ENCODE data around the gene OLFM2.
"Not testable (repeated sequence)": the region's sequence is repeated elsewhere in the genome, so short reads cannot be mapped to it uniquely, and the experiment has no call there.

The OLFM2 gene

DNA sequence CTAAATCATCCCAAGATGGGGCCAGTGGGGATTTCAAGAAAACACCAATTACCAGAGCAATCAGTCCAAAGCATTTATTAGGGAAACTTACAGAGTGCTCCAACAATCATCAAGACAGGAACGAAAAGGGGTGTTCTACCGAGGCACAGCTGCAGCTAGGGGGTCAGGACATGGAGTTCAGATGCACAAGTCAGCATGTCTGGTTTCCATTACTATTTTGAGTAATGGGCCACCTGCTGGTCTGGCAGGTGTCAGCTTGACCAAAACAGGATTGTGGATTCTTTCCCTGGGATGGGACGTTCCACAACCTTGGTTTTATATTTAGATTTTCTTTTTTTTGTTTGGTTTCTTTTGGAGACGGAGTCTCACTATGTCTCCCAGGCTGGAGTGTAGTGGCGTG is 112.5 kb downstream of the OLFM2 start:
- no peak for DNase-seq

DNA sequence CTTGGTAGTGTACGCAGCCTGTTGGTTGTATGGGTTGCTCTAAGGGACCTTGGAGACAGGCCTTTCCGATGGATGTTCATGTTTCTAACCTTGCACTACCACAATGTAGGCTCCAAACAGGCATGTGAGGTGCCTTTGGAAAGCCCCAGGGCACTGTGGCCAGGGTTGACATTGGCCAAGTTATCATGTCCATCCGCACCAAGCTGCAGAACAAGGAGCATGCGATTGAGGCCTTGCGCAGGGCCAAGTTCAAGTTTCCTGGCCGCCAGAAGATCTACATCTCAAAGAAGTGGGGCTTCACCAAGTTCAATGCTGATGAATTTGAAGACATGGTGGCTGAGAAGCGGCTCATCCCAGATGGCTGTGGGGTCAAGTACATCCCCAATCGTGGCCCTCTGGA is 116.3 kb downstream of the OLFM2 start:
- not testable (repeated sequence) for DNase-seq

DNA sequence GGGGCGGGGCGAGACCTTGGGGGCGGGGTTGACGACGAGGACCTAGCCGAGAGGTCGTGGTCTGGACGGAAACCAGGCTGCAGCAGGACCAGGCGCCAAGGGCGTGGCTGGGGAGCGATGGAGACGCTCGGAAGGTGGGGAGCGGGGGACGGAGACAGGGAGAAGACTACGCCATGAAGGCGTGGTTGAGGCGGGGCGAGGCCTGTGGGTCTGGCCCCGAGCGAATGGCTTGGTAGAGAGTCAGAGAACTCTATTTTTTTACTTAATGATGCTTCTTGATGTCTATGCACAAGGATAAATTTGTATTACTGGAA is 116.8 kb downstream of the OLFM2 start:
- no peak for DNase-seq

DNA sequence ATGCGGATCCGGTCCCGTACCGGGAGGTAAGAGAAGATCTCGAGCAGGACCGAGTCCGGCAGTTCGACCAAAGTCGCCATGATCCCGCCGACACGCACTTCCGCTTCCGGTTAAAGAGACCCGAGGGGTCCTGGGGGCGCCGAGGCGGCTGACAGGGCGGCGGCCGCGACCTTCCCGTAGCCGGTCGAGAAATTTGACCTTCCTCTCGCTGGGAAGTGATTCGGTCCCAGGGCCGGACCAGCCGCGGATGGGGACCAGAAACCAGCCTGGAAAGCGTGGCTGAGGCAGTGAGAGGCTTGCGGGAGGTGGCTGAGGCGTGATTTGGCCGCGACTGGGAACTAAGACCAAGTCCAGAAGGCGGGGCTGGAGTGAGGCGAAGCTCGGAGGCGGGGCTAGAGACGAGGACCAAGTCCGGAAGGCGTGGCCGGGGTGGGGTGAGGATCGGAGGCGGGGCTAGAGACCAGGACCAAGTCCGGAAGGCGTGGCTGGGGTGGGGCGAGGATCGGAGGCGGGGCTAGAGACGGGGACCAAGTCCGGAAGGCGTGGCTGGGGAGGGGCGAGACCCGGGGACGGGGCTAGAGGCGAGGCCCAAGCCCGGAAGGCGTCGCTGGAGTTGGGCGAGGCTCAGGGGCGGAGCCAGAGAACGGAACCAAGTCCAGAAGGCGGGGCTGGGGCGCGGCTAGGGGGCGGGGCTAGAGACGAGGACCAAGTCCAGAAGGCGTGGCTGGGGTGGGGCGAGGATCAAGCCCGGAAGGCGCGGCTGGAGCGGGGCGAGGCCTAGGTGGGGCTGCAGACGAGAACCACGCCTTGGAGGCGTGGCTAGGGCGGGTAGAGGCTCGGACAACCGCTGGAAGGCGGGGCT is 117.3 kb downstream of the OLFM2 start, which contains the start of gene FBXL12:
FBXL12 (minus strand) TSS at position 346 of the 862 bp plus-strand sequence; CDS start at position 80, 266 bp downstream.
- peak; percentile 100 for DNase-seq

DNA sequence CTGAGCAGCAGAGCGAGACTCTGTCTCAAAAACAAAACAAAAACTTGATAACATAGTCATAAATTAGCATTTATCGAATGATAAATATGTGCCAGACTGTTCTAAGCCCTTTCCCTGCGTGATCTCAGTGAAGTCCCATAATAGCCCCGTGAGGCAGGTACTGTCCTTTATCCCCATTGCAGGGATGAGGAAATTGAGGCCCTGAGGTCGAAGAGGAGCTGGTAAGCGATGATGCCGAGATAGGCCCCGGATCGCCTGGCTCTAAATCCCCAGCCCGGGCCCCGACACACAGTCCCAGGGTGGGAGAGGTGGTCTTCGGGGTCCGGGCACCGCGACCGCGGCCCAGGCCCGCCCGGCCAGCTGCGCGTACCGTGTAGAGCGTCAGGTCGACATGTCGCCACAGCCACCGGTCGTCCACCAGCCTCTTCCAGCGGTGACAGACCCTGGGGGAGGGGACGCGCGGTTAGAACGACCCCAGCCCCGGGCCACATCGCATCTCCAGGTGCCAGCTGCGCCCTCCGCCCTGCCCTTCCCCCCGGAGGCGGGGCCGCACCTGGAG is 118.1 kb downstream of the OLFM2 start:
- no peak for DNase-seq

DNA sequence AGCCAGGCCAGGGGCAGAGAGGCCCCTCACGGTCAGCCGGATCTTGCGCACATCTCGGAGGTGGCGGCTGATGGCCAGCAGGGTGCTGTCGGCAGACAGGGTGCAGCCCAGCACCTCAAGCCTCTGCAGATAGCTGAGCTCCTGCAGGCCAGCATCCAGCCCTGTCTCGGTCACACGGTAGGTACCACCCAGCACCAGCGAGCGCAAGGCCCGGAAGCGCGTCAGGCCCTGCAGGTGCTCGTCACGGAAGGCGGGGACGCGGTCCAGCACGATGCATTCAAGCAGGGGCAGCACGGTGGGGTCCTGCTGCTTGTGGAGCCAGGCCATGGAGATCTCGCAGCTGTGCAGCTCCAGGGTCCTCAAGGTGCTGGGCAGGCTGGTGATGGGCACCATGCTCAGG is 125.2 kb downstream of the OLFM2 start:
- no peak for DNase-seq

DNA sequence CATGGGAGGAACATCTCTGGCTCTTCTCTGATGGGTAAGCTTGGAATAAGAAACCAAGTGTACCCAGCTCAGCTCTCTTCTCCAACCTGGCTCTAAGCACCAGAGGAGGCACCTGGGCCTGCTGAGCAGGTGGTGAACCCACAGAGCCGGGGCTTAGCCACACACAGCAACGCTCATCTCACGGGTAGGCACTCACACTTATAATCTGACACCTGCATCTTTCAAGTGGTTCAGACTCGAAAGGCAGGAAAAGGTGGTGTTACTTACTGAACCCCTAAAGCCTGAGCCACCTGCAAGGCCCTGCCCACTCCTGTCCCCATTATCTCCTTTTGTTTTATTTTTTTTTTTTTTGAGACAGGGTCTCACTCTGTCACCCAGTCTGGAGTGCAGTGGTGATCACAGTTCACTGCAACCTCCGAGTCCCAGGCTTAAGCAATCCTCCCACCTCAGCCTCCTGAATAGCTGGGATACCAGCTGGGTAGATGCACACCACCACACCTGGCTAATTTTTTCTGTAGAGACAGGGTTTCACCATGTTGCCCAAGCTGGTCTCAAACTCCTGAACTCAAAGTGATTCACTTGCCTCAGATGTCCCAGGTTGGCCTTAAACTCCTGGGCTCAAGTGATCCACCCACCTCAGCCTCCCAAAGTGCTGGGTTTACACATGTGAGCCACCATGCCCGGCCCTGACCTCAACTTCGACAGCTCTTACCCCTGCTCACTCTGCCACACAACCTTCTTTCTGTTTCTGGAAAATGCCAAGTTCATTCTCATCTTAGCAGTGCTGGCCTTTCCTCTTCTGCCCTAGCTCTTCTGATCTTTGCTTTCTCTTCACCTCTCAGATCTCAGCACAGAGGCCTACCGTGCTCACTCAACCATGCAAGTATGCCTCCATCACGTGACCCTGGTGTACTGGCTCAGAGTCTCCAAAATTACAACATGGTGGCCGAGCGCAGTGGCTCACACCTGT is 127.2 kb downstream of the OLFM2 start:
- peak; percentile 69 for DNase-seq

DNA sequence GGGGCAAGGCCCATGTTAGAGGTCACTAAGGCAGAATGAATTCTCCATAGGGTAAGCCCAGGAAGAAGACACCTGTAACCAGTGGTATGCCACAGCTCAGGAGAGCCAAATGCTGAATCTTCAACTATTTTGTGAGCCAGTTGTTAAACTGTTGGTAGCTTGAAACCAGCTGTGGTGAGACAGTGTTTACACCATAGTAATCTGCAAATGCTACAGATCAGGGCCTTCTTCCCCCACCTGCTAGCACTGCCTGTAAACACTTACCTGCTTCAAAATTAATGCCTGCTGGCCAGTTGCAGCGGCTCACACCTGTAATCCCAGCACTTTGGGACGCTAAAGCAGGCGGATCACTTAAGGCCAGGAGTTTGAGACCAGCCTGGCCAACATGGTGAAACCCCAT is 129.5 kb downstream of the OLFM2 start:
- no peak for DNase-seq

All from CD4-positive, alpha-beta T cell treated with Interleukin-10 for 1 hour (primary cell).